IPS-18a (cell line): Measurements from ENCODE around the gene ZNF267.

Experiments used
- H3K27ac ChIP-seq: one replicate; pipeline ENCODE4 v1.5.1; 2013; ENCODE audit warnings: low read length
- H3K27me3 ChIP-seq: one replicate; pipeline ENCODE4 v1.6.1; 2013; ENCODE audit warnings: mild to moderate bottlenecking, low read length; ENCODE audit not compliant: control insufficient read depth, insufficient read depth
- H3K36me3 ChIP-seq: one replicate; pipeline ENCODE4 v1.6.1; 2013; ENCODE audit warnings: low read depth, low read length; ENCODE audit not compliant: control insufficient read depth
- H3K4me1 ChIP-seq: one replicate; pipeline ENCODE4 v1.6.1; 2013; ENCODE audit warnings: low read depth, low read length; ENCODE audit not compliant: control insufficient read depth
- H3K4me3 ChIP-seq: one replicate; pipeline ENCODE4 v1.5.1; 2013; ENCODE audit warnings: low read length
- H3K9ac ChIP-seq: one replicate; pipeline ENCODE4 v1.6.1; 2013; ENCODE audit warnings: mild to moderate bottlenecking, low read length, moderate library complexity
- H3K9me3 ChIP-seq: one replicate; pipeline ENCODE4 v1.6.1; 2013; ENCODE audit warnings: low read depth, low read length; ENCODE audit not compliant: control insufficient read depth

The ZNF267 gene

DNA sequence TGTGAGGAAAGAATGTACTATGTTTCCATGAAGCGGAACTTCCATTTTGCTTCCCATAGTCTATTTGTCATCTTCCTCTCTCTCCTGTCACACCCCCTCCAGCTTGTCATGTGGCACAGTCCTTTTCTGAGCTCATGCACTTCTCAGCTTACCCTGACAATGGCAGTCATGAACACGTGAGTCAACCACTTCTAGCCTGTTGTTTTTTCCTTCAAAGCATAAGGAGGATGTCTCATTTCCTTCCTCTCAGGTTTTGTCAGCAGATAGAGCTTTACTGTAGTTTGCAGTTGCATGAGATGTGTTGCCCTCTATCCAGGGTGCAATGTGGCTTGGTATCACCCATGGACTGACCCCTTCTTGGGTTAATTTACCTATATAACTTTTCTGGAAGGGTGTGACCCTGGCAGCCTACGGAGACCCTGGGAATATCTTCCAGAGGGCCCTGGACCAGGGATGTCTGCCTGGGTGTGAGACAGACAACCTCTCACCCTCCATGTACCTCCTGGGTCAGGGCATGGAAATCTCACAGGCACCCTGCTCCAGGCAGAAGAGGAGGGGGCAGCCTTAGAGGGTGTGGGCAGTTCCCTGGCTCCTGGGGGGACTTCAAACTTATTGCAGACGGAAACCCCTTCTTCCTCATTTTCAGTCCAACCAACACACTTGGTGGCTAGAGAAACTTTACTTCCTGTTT lies 4.0 kb upstream of the ZNF267 start:
- Histone ChIP-seq H3K9me3 (peaks cover 12% of the 10 kb centered on the region), H3K9ac (no peak overlapping the region), H3K4me3 (no peak overlapping the region), H3K27me3 (no peaks in the 10 kb centered on the region), H3K36me3 (no peaks in the 10 kb centered on the region), H3K4me1 (peaks cover 1% of the 10 kb centered on the region), H3K27ac (no peak overlapping the region)

- Histone ChIP-seq H3K36me3 (no peaks in the 10 kb centered on the region), H3K9me3 (peaks cover 3% of the 10 kb centered on the region), H3K4me3 (no peak overlapping the region), H3K27me3 (no peaks in the 10 kb centered on the region), H3K9ac (no peak overlapping the region), H3K27ac (no peak overlapping the region), H3K4me1 (peaks cover 7% of the 10 kb centered on the region)
Measured at GRCh38 chr16:31870809-31871208, 2.8 kb upstream of the ZNF267 start.

DNA sequence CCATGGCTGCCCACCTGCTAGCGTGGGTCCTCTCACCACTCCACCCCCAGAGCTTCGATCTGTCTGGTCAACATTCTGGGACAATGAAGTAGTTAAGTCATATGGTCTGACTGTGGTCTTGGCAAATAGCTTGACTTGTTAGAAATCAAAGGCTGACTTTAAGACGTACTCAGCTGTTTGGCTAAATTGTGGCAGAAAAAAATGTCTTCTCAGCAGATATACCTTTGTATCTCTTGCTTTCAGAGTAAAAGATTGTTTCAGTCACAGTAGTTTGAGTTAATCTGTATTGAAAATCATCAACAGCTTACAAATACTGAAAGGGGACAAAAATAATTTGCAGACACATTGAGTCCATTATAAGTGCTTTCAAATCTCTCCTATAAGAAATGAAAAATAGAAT lies 2.1 kb upstream of the ZNF267 start:
- H3K27me3 ChIP-seq: no peaks in the 10 kb centered on the region
- H3K36me3 ChIP-seq: no peaks in the 10 kb centered on the region
- H3K9ac ChIP-seq: no peak overlapping the region
- H3K4me1 ChIP-seq: peaks cover 7% of the 10 kb centered on the region
- H3K4me3 ChIP-seq: no peak overlapping the region
- H3K9me3 ChIP-seq: no peaks in the 10 kb centered on the region
- H3K27ac ChIP-seq: no peak overlapping the region

DNA sequence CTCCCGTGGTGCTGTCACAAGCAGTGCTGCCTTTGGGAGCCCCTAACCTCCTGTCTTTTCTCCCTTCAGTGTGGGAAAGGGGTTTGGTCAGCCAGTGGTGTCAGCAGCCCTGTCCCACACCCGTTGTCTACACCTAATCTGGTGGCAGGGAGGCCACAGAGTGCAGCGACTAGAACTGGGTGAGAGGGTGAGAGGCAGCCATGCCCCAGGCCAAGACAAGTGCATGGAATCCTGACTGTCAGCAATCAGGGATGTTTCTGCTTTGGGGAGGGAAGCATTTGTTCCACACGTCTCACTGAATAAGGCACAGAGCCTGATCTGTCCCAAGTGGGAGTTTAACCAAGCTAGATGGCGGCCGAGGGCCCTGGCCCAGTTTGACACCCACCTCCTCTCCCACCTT lies 1.4 kb upstream of the ZNF267 start:
- H3K27ac ChIP-seq: no peak overlapping the region
- no peaks in the 10 kb centered on the region for H3K9me3 ChIP-seq
- no peaks in the 10 kb centered on the region for H3K27me3 ChIP-seq
- H3K4me1 ChIP-seq: peaks cover 7% of the 10 kb centered on the region
- H3K36me3 ChIP-seq: no peaks in the 10 kb centered on the region
- H3K4me3 ChIP-seq: no peak overlapping the region
- no peak overlapping the region for H3K9ac ChIP-seq

DNA sequence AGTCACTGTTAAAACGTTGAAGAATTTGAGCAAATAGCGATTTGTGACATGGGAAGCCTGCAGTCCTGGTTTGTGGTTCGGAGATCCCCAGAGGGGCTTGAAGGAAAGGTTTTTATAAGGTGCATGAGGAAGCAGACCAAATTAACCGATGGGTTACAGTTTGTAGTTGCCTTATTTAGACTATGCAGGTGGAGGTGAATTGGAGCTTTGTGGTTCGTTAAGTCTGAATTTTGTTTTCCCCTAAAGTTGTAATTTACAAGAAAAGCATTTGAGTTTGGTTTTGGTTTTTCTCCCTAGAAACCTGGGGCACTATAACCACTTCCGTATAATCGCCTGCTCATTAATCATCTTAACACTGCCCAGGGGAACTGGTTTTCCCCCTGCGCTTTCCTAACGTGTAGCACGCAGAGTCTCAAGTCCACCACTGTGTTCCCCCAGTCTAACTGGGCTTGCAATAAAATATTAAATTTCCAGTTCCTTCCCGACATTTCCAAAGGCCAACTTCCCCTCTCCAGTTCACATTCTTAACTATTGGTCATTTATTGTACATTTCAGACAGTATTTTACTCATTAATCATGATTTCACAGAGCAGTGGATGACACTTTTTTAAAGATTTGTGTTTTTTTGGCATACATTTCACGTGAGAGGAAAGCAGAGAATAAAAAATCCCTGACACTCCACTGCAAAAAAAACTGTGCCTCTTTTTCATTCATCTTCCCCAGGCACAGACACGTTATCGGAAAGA lies 932 bp downstream of the ZNF267 start:
- no peaks in the 10 kb centered on the region for H3K36me3 ChIP-seq
- peak overlapping the region; percentile 76 for H3K4me3 ChIP-seq
- H3K9me3 ChIP-seq: no peaks in the 10 kb centered on the region
- H3K27ac ChIP-seq: peak overlapping the region; percentile 64
- peaks cover 7% of the 10 kb centered on the region for H3K4me1 ChIP-seq
- H3K27me3 ChIP-seq: no peaks in the 10 kb centered on the region
- H3K9ac ChIP-seq: peak overlapping the region; percentile 80

GRCh38 chr16:31875112-31875803 lies 1.7 kb downstream of the ZNF267 start:
- H3K4me3 ChIP-seq: peak overlapping the region; percentile 76
- H3K9me3 ChIP-seq: no peaks in the 10 kb centered on the region
- no peaks in the 10 kb centered on the region for H3K36me3 ChIP-seq
- no peak overlapping the region for H3K9ac ChIP-seq
- H3K4me1 ChIP-seq: peaks cover 7% of the 10 kb centered on the region
- H3K27ac ChIP-seq: no peak overlapping the region
- H3K27me3 ChIP-seq: no peaks in the 10 kb centered on the region

DNA sequence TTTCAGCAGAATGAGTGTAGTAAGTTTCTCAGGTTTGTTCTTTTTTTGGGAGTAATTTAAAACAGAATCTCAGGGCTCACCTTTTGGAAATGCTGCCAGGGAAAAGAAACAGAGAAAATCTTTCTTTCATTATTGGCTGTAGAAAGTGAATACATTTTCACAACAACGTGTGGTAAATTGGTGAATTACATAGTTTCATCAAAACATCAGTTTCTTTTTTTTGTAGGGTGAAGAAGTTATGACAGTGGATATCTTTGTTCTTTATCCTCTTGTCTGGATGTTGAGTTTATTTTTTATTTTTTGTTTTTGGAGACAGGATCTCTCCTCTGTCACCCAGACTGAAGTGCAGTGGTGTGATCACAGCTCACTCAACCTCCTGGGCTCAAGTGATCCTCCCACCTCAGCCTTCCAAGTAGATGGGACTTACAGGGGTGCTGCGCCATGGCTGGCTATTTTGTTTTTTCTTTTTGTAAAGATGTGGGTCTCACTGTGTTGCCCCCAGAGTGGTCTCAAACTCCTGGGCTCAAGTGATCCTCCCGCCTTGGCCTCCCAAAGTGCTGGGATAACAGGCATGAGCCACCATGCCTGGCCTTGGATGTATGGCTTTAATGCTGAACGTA lies 2.4 kb downstream of the ZNF267 start:
- Histone ChIP-seq H3K9ac (no peak overlapping the region), H3K4me1 (peaks cover 7% of the 10 kb centered on the region), H3K9me3 (no peaks in the 10 kb centered on the region), H3K27ac (no peak overlapping the region), H3K4me3 (no peak overlapping the region), H3K36me3 (no peaks in the 10 kb centered on the region), H3K27me3 (no peaks in the 10 kb centered on the region)

DNA sequence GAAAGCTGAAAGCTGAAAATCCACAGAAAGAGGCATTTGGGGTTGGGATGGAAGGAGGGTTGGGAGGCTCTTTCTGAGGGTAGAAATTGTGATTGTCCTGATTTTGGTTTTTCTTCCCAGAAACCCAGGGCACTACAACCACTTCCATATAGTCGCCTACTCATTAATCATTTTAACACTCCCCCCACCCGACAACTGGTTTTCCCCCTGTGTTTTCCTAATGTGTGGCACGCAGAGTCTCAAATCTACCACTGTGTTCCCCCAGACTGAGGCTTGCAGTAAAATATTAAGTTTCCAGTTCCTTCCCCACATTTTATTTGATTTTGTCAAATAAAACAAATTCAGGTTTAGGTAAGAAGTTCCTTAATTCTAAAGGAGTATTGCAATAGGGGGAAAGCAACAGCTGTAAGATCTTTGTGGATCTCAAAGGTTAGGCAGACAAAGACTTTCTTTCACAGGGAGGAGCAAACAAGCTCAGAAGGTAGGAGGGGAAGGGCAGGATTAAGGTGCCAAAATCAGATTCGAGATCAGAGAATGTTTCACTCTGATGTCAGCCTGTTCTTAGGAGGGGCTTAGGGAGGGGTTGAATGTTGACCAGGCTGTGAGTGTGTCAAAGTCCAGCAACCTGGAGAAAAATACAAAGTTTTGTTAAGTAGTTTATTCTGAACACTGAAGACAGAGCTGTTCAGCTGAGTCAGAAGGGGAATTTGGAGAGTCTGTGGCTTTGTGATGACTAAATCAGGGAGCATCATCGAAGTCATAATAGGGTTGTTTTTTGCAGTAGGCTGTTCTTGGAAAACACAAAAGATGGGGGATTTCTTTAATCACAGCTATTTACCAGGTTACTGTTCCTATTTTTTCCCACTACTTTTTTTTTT lies 3.6 kb downstream of the ZNF267 start:
- Histone ChIP-seq H3K4me3 (no peak overlapping the region), H3K27me3 (no peaks in the 10 kb centered on the region), H3K9ac (no peak overlapping the region), H3K27ac (no peak overlapping the region), H3K9me3 (no peaks in the 10 kb centered on the region), H3K4me1 (peaks cover 7% of the 10 kb centered on the region), H3K36me3 (no peaks in the 10 kb centered on the region)

GRCh38 chr16:31877876-31878642 lies 4.5 kb downstream of the ZNF267 start:
- Histone ChIP-seq H3K9ac (no peak overlapping the region), H3K9me3 (no peaks in the 10 kb centered on the region), H3K4me3 (no peak overlapping the region), H3K27me3 (no peaks in the 10 kb centered on the region), H3K36me3 (no peaks in the 10 kb centered on the region), H3K27ac (no peak overlapping the region), H3K4me1 (peaks cover 7% of the 10 kb centered on the region)

GRCh38 chr16:31879937-31880321 lies 6.3 kb downstream of the ZNF267 start:
- Histone ChIP-seq H3K27ac (no peak overlapping the region), H3K36me3 (peaks cover 4% of the 10 kb centered on the region), H3K9ac (no peak overlapping the region), H3K4me1 (peaks cover 3% of the 10 kb centered on the region), H3K27me3 (no peaks in the 10 kb centered on the region), H3K9me3 (no peaks in the 10 kb centered on the region), H3K4me3 (no peak overlapping the region)
